Pancreas (tissue), 10 donors: ENCODE results near the gene DAPK2. TPM values are rescaled to one million over a fixed set of nuclear protein-coding genes. Genes with fewer than 3 reads are reported as not detected.

Experiments
- ATAC-seq, 4 donors: fragments of 200-7000 bp; cut with Tn5 transposase; one replicate each; pipeline versions ENCODE4 v1.8.0 to v1.9.1; 2020; ENCODE audit warnings: mild to moderate bottlenecking in 4 of 4, moderate library complexity in 4 of 4
- DNase-seq, 6 donors: peaks; one replicate each; pipeline ENCODE4 v3.0.0-alpha.2; 2020
- FAIRE-seq: peaks from 2 replicates; lab custom pipeline; 2012; peaks lifted over from hg19 to GRCh38; lab: Jason Lieb, UNC
- H3K27ac ChIP-seq, 4 donors: fragments of 200-600 bp; sonication (generic); 1 replicate in 3 of 4; 2 replicates in 1 of 4; pipeline versions ENCODE4 v1.5.0 to v1.8.0; 2020
- H3K27me3 ChIP-seq, 4 donors: fragments of 200-600 bp; one replicate each; pipeline ENCODE4 v1.8.0; 2021
- H3K36me3 ChIP-seq, 3 donors: fragments of 200-600 bp; sonication (generic) in 1 of 3; one replicate each; pipeline versions ENCODE4 v1.5.0 to v1.8.0; 2020 to 2021
- H3K4me1 ChIP-seq, 3 donors: fragments of 200-600 bp; one replicate each; pipeline ENCODE4 v1.8.0; 2021
- H3K4me3 ChIP-seq, 4 donors: fragments of 200-600 bp; sonication (generic) in 2 of 4; one replicate each; pipeline versions ENCODE4 v1.5.0 to v1.8.0; 2020 to 2021
- H3K9me3 ChIP-seq, 4 donors: fragments of 200-600 bp; one replicate each; pipeline ENCODE4 v1.8.0; 2021
- CTCF ChIP-seq, 4 donors: fragments of 200-600 bp; sonication (generic) in 3 of 4; IDR thresholded peaks; one replicate each; pipeline versions ENCODE4 v1.5.0 to v1.8.0; 2021; ENCODE audit warnings: antibody characterized with exemption in 4 of 4
- WGBS, 2 donors: extraction: QIAGEN DNeasy Blood & Tissue Kit; methylation state at CpG; one replicate each; pipeline ENCODE4 v1.1.7; 2013; 5-methylcytosine and 5-hydroxymethylcytosine counted together
- intact Hi-C, 3 donors: fragments of 100-400 bp; cut with DNase I; formaldehyde crosslinking; loops; one replicate each; pipeline versions ENCODE4 v1.11.1 to v1.14.2; 2022
- polyA plus RNA-seq, 2 donors: library from polyadenylated mRNA; stranded (reverse); fragments of 200-250 nt; gene quantifications; one replicate each; pipeline ENCODE4 v1.2.3, GENCODE V29; 2013
- total RNA-seq, 6 donors: library from RNA; stranded (reverse); fragmentation: NEBNext Ultra II Directional in 4 of 6; extraction: Animal tissue kit (Norgen Biotek cat#: 25700) in 4 of 6; gene quantifications; one replicate each; pipeline versions ENCODE4 v1.2.1 to v1.2.4, GENCODE V29; 2021 to 2023
- donor health status: healthy with polysubstance abuse.
- donor health status: DM: no; HTN: no; CAD: no; lungs with moderate emphysema.
- donor health status: DM: no; HTN: no; CAD: no.
- donor health status: control.
- donor health status: control.
- donor health status: Bipolar disorder and iron deficiency.
- donor health status: DM: yes; HTN: yes; CAD: no.
- donor health status: DM: no; HTN: no; CAD: no.
- donor health status: DM: no; HTN: no; CAD: no.
- donor health status: DM: yes; HTN: yes; CAD: no.

The DAPK2 gene
- total RNA-seq (1 to 10 TPM; 2.1 to 8.0 (median 5.0) TPM), polyA plus RNA-seq (1 to 10 TPM; 4.9 to 6.0 TPM)

GRCh38 chr15:64046421-64047153, at the start of gene DAPK2:
DAPK2 (minus strand) TSS chr15:64046485; CDS start chr15:64040261, 6,224 bp downstream.
- Histone ChIP-seq H3K4me3 (peak within 1 kb of the TSS; percentile 21 to 67 (median 33)), H3K27ac (peak within 1 kb of the TSS in 1 of 4 donors; percentile 41), H3K27me3 (no peaks in the 10 kb centered on the region), H3K9me3 (no peaks in the 10 kb centered on the region), H3K4me1 (peaks cover 0 to 21% (median 4%) of the 10 kb centered on the region in 3 donors), H3K36me3 (no peaks in the 10 kb centered on the region)
- ATAC-seq: peak; percentile 90 to 92 (median 92)
- peak; percentile 48 to 73 (median 66) for TF ChIP-seq CTCF (IDR thresholded peaks at IDR 0.05)
- intact Hi-C loops: loop anchor here in 1 of 3 donors (10.0 kb wide), 1 partner anchor 102 kb away; no protein-coding TSS in a partner anchor
- 9 to 12% methylated on average over 35 to 50 of the region's 50 CpGs for WGBS, 2 donors
- FAIRE-seq: no peak
- peak; percentile 62 to 92 (median 80) for DNase-seq

- no peaks in the 10 kb centered on the region for H3K36me3 ChIP-seq
- no peaks in the 10 kb centered on the region for H3K27me3 ChIP-seq
- no peak for TF ChIP-seq CTCF (IDR thresholded peaks at IDR 0.05)
- no peak for ATAC-seq
- intact Hi-C loops: no loop called here
- H3K9me3 ChIP-seq: no peaks in the 10 kb centered on the region
- H3K4me1 ChIP-seq: peaks cover 0 to 46% (median 35%) of the 10 kb centered on the region in 3 donors
- DNase-seq: no peak
- WGBS, 2 donors: 28 to 30% methylated on average over 4 of the region's 4 CpGs
- H3K4me3 ChIP-seq: peak overlapping the region in 2 of 4 donors; percentile 67 to 91
- FAIRE-seq: no peak
- peak overlapping the region; percentile 6 to 85 (median 56) for H3K27ac ChIP-seq
Measured at GRCh38 chr15:64095431-64095794, 49.1 kb upstream of the DAPK2 start.

- peak; percentile 83 for FAIRE-seq
- Histone ChIP-seq H3K27me3 (no peaks in the 10 kb centered on the region), H3K4me1 (peaks cover 0 to 48% (median 35%) of the 10 kb centered on the region in 3 donors), H3K27ac (peak within 1 kb of the TSS; percentile 70 to 93 (median 87)), H3K36me3 (no peaks in the 10 kb centered on the region), H3K9me3 (no peaks in the 10 kb centered on the region), H3K4me3 (peak within 1 kb of the TSS; percentile 44 to 72 (median 64))
- DNase-seq: peak; percentile 82 to 98 (median 96)
- TF ChIP-seq CTCF (IDR thresholded peaks at IDR 0.05): no peak
- peak; percentile 81 to 89 (median 84) for ATAC-seq
- 0% methylated on average over 41 of the region's 41 CpGs for WGBS, 2 donors
- intact Hi-C loops: no loop called here
Measured at GRCh38 chr15:64093627-64094417, 47.5 kb upstream of the DAPK2 start, which contains the start of gene CIAO2A. CIAO2A (minus strand) TSS chr15:64093838; CDS start chr15:64093768, 70 bp downstream.

- FAIRE-seq: no peak
- no peaks in the 10 kb centered on the region for H3K9me3 ChIP-seq
- peaks cover 0 to 42% (median 30%) of the 10 kb centered on the region in 3 donors for H3K4me1 ChIP-seq
- no peak for TF ChIP-seq CTCF (IDR thresholded peaks at IDR 0.05)
- peak in 5 of 6 donors; percentile 58 to 68 (median 64) for DNase-seq
- peaks cover 0 to 2% (median 0%) of the 10 kb centered on the region in 3 donors for H3K36me3 ChIP-seq
- H3K27ac ChIP-seq: peak overlapping the region; percentile 70 to 93 (median 87)
- ATAC-seq: peak; percentile 17 to 54 (median 42)
- WGBS, 2 donors: 0 to 1% methylated on average over 22 of the region's 22 CpGs
- no peaks in the 10 kb centered on the region for H3K27me3 ChIP-seq
- peak overlapping the region; percentile 44 to 72 (median 64) for H3K4me3 ChIP-seq
- intact Hi-C loops: no loop called here
Measured at GRCh38 chr15:64092864-64093626, 46.8 kb upstream of the DAPK2 start.
